Caco-2 (cell line): Measurements from ENCODE around the gene DDX27. TPM values are rescaled to one million over a fixed set of nuclear protein-coding genes. Genes with fewer than 3 reads are reported as not detected.

ENCODE experiments used
- BruUV-seq: library from RNA; stranded (reverse); fragments of 400-500 nt; replicated peaks from 2 replicates; lab custom pipeline; 2021; lab: Mats Ljungman, UMichigan
- CTCF ChIA-PET: fragments of 300-600 bp; sonication (Branson Sonifier 250); formaldehyde crosslinking; loops from one replicate; lab custom pipeline; 2022; ENCODE audit warnings: antibody characterized with exemption; lab: Charles Lee
- POLR2A ChIA-PET: fragments of 300-600 bp; sonication (Branson Sonifier 250); formaldehyde crosslinking; loops from one replicate; lab custom pipeline; 2022; ENCODE audit warnings: antibody characterized with exemption; lab: Charles Lee
- DNase-seq, 2 experiments: peaks; one replicate each; pipeline versions ENCODE4 v3.0.0 to v3.0.0-alpha.2; 2020 to 2022
- H3K27me3 ChIP-seq: replicated peaks from 2 replicates; pipeline ENCODE4 v1.6.0; 2011; ENCODE audit warnings: low read length; ENCODE audit not compliant: control insufficient read depth, insufficient read depth
- H3K36me3 ChIP-seq: 2 replicates; pipeline ENCODE4 v1.5.1; 2011; ENCODE audit warnings: low read length; ENCODE audit not compliant: control insufficient read depth, insufficient read depth
- H3K4me1 ChIP-seq: fragments of 250-450 bp; sonication (Bioruptor Pico); 2 replicates; pipeline ENCODE4 v1.5.1; 2020; ENCODE audit warnings: mild to moderate bottlenecking
- H3K4me3 ChIP-seq: 2 replicates; pipeline ENCODE4 v1.5.1; 2011; ENCODE audit warnings: low read depth, mild to moderate bottlenecking, control low read depth, low read length
- H3K9me3 ChIP-seq: fragments of 250-450 bp; sonication (Bioruptor Pico); 2 replicates; pipeline ENCODE4 v1.5.1; 2020; ENCODE audit warnings: mild to moderate bottlenecking, moderate library complexity
- H3K27ac Mint-ChIP-seq: one replicate; pipeline ENCODE4 v1.8.0; 2022; ENCODE audit warnings: mixed read lengths; ENCODE audit not compliant: unreplicated experiment
- H3K27me3 Mint-ChIP-seq: one replicate; pipeline ENCODE4 v1.8.0; 2022; ENCODE audit warnings: mixed read lengths; ENCODE audit not compliant: insufficient read depth, unreplicated experiment
- H3K36me3 Mint-ChIP-seq: one replicate; pipeline ENCODE4 v1.8.0; 2022; ENCODE audit warnings: mild to moderate bottlenecking, mixed read lengths; ENCODE audit not compliant: insufficient read depth, unreplicated experiment
- H3K4me1 Mint-ChIP-seq: one replicate; pipeline ENCODE4 v1.8.0; 2022; ENCODE audit warnings: low read depth, mixed read lengths; ENCODE audit not compliant: unreplicated experiment
- H3K4me3 Mint-ChIP-seq: one replicate; pipeline ENCODE4 v1.8.0; 2022; ENCODE audit warnings: mild to moderate bottlenecking, moderate library complexity, mixed read lengths; ENCODE audit not compliant: unreplicated experiment
- H3K9me3 Mint-ChIP-seq: one replicate; pipeline ENCODE4 v1.8.0; 2022; ENCODE audit warnings: mixed read lengths; ENCODE audit not compliant: unreplicated experiment
- CTCF ChIP-seq, 2 experiments: fragments of 200-600 bp in 1 of 2; IDR thresholded peaks; 1 replicate in 1 of 2; 2 replicates in 1 of 2; pipeline versions ENCODE4 v1.5.1 to v1.8.0; 2011 to 2022; ENCODE audit warnings: antibody characterized with exemption in 1 of 2, control low read depth in 1 of 2, inconsistent platforms in 1 of 2, low read depth in 1 of 2, low read length in 1 of 2, mild to moderate bottlenecking in 1 of 2, moderate library complexity in 1 of 2; ENCODE audit not compliant: insufficient read depth in 1 of 2, severe bottlenecking in 1 of 2, unreplicated experiment in 1 of 2
- intact Hi-C: fragments of 100-400 bp; cut with micrococcal nuclease; formaldehyde crosslinking; loops from one replicate; pipeline ENCODE4 v1.10.0; 2022; ENCODE audit not compliant: unreplicated experiment
- total RNA-seq: library from RNA; stranded (reverse); gene quantifications from 2 replicates; pipeline ENCODE4 v1.2.3, GENCODE V29; 2022

DDX27 gene
- total RNA-seq, 1 experiment from 2014 or later, result 148 TPM

GRCh38 chr20:49259284-49259683 lies 40.1 kb downstream of the DDX27 start:
- intact Hi-C loops, result no loop called here
- no peak overlapping the region for H3K4me3 Mint-ChIP-seq
- Histone ChIP-seq H3K27me3 (no peaks in the 10 kb centered on the region), H3K9me3 (no peaks in the 10 kb centered on the region), H3K36me3 (peaks cover 17% of the 10 kb centered on the region), H3K4me3 (no peak overlapping the region), H3K4me1 (no peaks in the 10 kb centered on the region)
- peaks cover 99% of the 10 kb centered on the region for H3K36me3 Mint-ChIP-seq
- H3K27ac Mint-ChIP-seq, result no peak overlapping the region
- ChIA-PET POLR2A (no interaction called here), CTCF (interaction anchor here (1.0 to 1.8 kb wide), 2 partner anchors 13 to 29 kb away, joined by 4 to 6 read pairs; no protein-coding TSS in a partner anchor)
- DNase-seq, result peak in 1 of 2 experiments; percentile 22
- no peaks in the 10 kb centered on the region for H3K9me3 Mint-ChIP-seq
- no peak for TF ChIP-seq CTCF (IDR thresholded peaks at IDR 0.05; ENCODE audit: insufficient read depth in 1 of 2, low read depth in 1 of 2, low read length in 1 of 2, severe bottlenecking in 1 of 2, unreplicated experiment in 1 of 2)
- BruUV-seq, result no TSS peak
- no peaks in the 10 kb centered on the region for H3K27me3 Mint-ChIP-seq
- H3K4me1 Mint-ChIP-seq, result no peaks in the 10 kb centered on the region

DNA sequence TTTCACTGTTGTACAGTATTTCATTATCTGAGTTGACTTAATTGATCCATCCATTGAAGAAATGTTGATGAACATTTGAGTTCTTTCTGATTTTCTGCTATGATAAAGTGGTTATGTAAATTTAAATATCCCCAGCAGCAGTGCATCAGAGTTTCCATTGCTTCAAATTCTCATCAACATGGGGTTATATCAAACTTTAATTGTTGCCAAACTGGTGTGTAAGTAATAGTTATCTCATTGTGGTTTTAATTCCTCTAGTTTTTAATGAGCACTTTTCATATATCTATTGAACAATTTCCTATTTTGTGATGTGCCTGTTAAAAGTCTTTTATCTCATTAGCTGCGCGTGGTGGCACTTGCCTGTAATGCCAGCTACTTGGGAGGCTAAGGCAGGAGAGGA lies 40.6 kb downstream of the DDX27 start:
- no peak for TF ChIP-seq CTCF (IDR thresholded peaks at IDR 0.05; ENCODE audit: insufficient read depth in 1 of 2, low read depth in 1 of 2, low read length in 1 of 2, severe bottlenecking in 1 of 2, unreplicated experiment in 1 of 2)
- BruUV-seq, result no TSS peak
- Histone ChIP-seq H3K9me3 (no peaks in the 10 kb centered on the region), H3K36me3 (peaks cover 17% of the 10 kb centered on the region), H3K27me3 (no peaks in the 10 kb centered on the region), H3K4me3 (no peak overlapping the region), H3K4me1 (no peaks in the 10 kb centered on the region)
- CTCF ChIA-PET, result interaction anchor here (1.0 to 1.8 kb wide), 2 partner anchors 14 to 29 kb away, joined by 4 to 6 read pairs; no protein-coding TSS in a partner anchor
- POLR2A ChIA-PET, result no interaction called here
- Mint-ChIP-seq H3K27me3 (no peaks in the 10 kb centered on the region), H3K27ac (no peak overlapping the region), H3K9me3 (no peaks in the 10 kb centered on the region), H3K4me3 (no peak overlapping the region), H3K4me1 (no peaks in the 10 kb centered on the region), H3K36me3 (peaks cover 99% of the 10 kb centered on the region)
- DNase-seq, result no peak
- intact Hi-C loops, result no loop called here

DNA sequence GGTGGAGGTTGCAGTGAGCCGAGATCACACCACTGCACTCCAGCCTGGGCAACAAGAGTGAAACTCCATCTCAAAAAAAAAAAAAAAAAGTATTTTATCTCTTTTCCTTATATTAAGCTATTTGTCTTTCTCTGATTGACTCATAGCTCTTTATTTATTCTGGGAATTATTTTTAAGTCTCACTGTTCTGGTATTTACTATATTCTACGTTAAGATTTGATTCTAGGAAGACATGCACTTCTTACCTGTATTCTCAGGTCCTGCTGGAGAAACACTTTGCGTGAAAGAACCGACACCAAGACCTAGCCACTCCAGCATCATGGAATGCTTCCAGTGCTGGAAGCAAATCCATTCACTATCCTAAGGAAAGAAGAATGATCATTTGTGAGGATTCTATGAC lies 41.0 kb downstream of the DDX27 start:
- Histone ChIP-seq H3K36me3 (peaks cover 17% of the 10 kb centered on the region), H3K4me3 (no peak overlapping the region), H3K4me1 (no peaks in the 10 kb centered on the region), H3K9me3 (no peaks in the 10 kb centered on the region), H3K27me3 (no peaks in the 10 kb centered on the region)
- DNase-seq, result peak in 1 of 2 experiments; percentile 19
- Mint-ChIP-seq H3K9me3 (no peaks in the 10 kb centered on the region), H3K27ac (no peak overlapping the region), H3K4me3 (no peak overlapping the region), H3K27me3 (no peaks in the 10 kb centered on the region), H3K36me3 (peaks cover 99% of the 10 kb centered on the region), H3K4me1 (no peaks in the 10 kb centered on the region)
- intact Hi-C loops, result no loop called here
- no TSS peak for BruUV-seq
- CTCF ChIA-PET, result interaction anchor here (1.0 to 1.8 kb wide), 2 partner anchors 14 to 28 kb away, joined by 4 to 6 read pairs; no protein-coding TSS in a partner anchor
- TF ChIP-seq CTCF (IDR thresholded peaks at IDR 0.05; ENCODE audit: insufficient read depth in 1 of 2, low read depth in 1 of 2, low read length in 1 of 2, severe bottlenecking in 1 of 2, unreplicated experiment in 1 of 2), result no peak
- POLR2A ChIA-PET, result no interaction called here
